Mucosa of descending colon (tissue), 3 donors: ENCODE data around the gene SLC6A12. TPM values are rescaled to one million over a fixed set of nuclear protein-coding genes. Genes with fewer than 3 reads are reported as not detected.

Experiments
- ATAC-seq: fragments of 200-7000 bp; cut with Tn5 transposase; one replicate; pipeline ENCODE4 v1.9.1; 2020; ENCODE audit warnings: mild to moderate bottlenecking, moderate library complexity
- DNase-seq, 3 donors: peaks; one replicate each; pipeline ENCODE4 v3.0.0-alpha.2; 2020
- H3K36me3 ChIP-seq: fragments of 200-600 bp; one replicate; pipeline ENCODE4 v1.8.0; 2021; ENCODE audit warnings: low read depth, mild to moderate bottlenecking
- H3K4me1 ChIP-seq: fragments of 200-600 bp; one replicate; pipeline ENCODE4 v1.8.0; 2021; ENCODE audit warnings: low read depth, mild to moderate bottlenecking
- H3K4me3 ChIP-seq: fragments of 200-600 bp; one replicate; pipeline ENCODE4 v1.8.0; 2021; ENCODE audit warnings: mild to moderate bottlenecking
- H3K9me3 ChIP-seq: fragments of 200-600 bp; one replicate; pipeline ENCODE4 v1.8.0; 2021; ENCODE audit warnings: mild to moderate bottlenecking
- CTCF ChIP-seq: fragments of 200-600 bp; IDR thresholded peaks from one replicate; pipeline ENCODE4 v1.8.0; 2022; ENCODE audit warnings: antibody characterized with exemption, mild to moderate bottlenecking
- intact Hi-C, 2 donors: fragments of 100-400 bp; cut with DNase I in 1 of 2; cut with micrococcal nuclease in 1 of 2; formaldehyde crosslinking; loops; one replicate each; pipeline versions ENCODE4 v1.11.0 to v1.11.1; 2022; cut with DNase I, micrococcal nuclease
- total RNA-seq, 3 donors: library from RNA; stranded (reverse); fragmentation: NEBNext Ultra II Directional in 2 of 3; extraction: Animal tissue kit (Norgen Biotek cat#: 25700) in 2 of 3; gene quantifications; one replicate each; pipeline versions ENCODE4 v1.2.1 to v1.2.4, GENCODE V29; 2021 to 2023
- donor health status: DM: no; HTN: no; CAD: no; lungs with moderate emphysema.
- donor health status: DM: no; HTN: no; CAD: no.
- donor health status: DM: no; HTN: yes; CAD: no.

Gene SLC6A12
- total RNA-seq, 3 donors from 2014 or later: 1.3 to 5.1 TPM; not detected in 1

GRCh38 chr12:233615-233968, 19.6 kb upstream of the SLC6A12 start:
- TF ChIP-seq CTCF: no peak
- intact Hi-C loops: no loop called here
- no peak for ATAC-seq

GRCh38 chr12:232731-233614, 19.0 kb upstream of the SLC6A12 start:
- Histone ChIP-seq H3K4me3 (no peak overlapping the region), H3K4me1 (no peaks in the 10 kb centered on the region), H3K36me3 (no peaks in the 10 kb centered on the region), H3K9me3 (peaks cover 19% of the 10 kb centered on the region)
- intact Hi-C loops: no loop called here
- no peak for DNase-seq
- no peak for TF ChIP-seq CTCF
- ATAC-seq: no peak

More at GRCh38 chr12:233615-233968, 19.6 kb upstream of the SLC6A12 start:
- peaks cover 19% of the 10 kb centered on the region for H3K9me3 ChIP-seq
- H3K4me1 ChIP-seq: no peaks in the 10 kb centered on the region
- DNase-seq: no peak
- H3K36me3 ChIP-seq: no peaks in the 10 kb centered on the region
- no peak overlapping the region for H3K4me3 ChIP-seq

GRCh38 chr12:230925-231671, 17.1 kb upstream of the SLC6A12 start:
- no peaks in the 10 kb centered on the region for H3K4me1 ChIP-seq
- peaks cover 12% of the 10 kb centered on the region for H3K9me3 ChIP-seq
- ATAC-seq (no peak), DNase-seq (no peak)
- no peak for TF ChIP-seq CTCF
- intact Hi-C loops: no loop called here
- no peak overlapping the region for H3K4me3 ChIP-seq
- H3K36me3 ChIP-seq: no peaks in the 10 kb centered on the region

- ATAC-seq (no peak), DNase-seq (no peak)
- no peaks in the 10 kb centered on the region for H3K4me1 ChIP-seq
- H3K4me3 ChIP-seq: no peak overlapping the region
- no peak for TF ChIP-seq CTCF
- intact Hi-C loops: no loop called here
- H3K9me3 ChIP-seq: no peaks in the 10 kb centered on the region
- H3K36me3 ChIP-seq: no peaks in the 10 kb centered on the region
Measured at GRCh38 chr12:229441-230191, 15.7 kb upstream of the SLC6A12 start.

- Histone ChIP-seq H3K9me3 (no peaks in the 10 kb centered on the region), H3K4me1 (no peaks in the 10 kb centered on the region), H3K4me3 (no peak overlapping the region), H3K36me3 (no peaks in the 10 kb centered on the region)
- DNase-seq (no peak), ATAC-seq (no peak)
- no peak for TF ChIP-seq CTCF
- intact Hi-C loops: no loop called here
Measured at GRCh38 chr12:228846-229200, 14.9 kb upstream of the SLC6A12 start.
